ENCODE results near the gene ZFAND4.
"Not testable (repeated sequence)": the region's sequence is repeated elsewhere in the genome, so short reads cannot be mapped to it uniquely, and the experiment has no call there.

The ZFAND4 gene

DNA sequence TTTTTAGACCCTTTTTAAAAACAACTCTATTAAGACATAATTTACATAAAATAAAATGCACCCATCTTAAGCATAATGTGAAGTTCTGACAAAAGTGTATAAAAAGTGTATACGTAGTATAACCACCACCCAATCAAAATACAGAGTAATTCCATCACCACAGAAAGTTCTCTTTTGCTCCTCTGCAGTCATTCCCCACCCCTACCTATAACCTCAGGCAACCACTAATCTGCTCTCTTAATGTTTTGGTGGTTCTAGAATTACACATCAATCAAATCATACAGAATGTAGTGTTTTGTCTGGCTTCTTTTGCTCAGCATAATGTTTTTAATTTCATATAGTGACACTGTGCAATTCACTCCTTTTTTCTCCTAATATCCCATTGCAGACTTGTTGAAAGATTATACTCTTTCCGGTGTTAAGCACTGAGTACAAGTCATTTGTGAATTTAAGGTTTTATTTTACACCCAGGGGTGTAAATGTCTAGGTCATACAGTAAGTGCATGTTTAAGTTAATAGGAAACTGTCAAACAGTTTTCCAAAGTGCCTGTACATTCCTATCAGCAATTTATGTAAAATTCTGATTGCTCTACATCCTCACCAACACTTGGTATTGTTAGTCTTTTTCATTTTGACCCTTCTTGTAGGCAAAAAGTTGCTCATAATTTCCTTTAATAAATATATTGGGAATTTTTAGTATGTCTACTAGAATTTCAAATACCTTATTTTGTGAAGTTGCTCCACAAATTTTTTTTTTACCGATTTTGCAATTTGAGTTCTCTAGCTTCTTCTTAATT lies 86.3 kb downstream of the ZFAND4 start:
- DNase-seq: no peak

DNA sequence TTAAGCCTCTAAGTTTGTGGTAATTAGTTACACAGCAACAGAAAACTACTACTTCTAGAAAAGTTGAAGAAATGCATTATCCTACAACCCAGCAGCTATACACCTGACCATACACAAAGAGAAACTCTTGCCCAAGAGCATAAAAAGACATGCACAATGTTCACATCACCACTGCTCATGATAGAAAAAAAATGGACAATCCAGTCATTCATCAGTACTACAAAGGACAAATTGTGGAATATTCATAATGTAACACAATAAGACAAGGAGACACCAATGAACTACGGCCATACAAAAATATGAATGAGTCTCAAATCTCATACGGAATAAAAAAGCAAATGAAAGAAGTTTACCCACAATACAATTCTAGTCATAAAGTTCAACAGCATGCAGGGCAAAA lies 87.4 kb downstream of the ZFAND4 start:
- DNase-seq: no peak

DNA sequence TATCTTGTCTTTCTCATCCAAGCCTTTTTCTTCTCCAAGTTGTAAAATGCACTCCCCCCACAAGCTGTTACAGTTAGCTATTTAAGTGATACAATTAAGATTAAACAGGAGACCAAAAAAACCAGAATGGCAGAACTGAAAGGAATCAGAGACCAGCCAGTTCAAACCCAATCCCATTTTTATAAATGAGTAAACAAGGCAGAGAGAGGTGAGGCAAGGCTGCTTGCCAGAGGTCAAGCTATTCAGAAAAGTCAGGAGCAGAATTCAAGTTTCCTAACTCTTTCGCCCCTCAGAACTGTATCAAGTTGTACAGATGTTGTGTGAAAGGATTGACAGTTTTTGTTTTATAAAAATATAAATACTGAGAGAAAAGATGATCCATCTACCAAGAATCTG lies 90.2 kb downstream of the ZFAND4 start:
- no peak for DNase-seq

DNA sequence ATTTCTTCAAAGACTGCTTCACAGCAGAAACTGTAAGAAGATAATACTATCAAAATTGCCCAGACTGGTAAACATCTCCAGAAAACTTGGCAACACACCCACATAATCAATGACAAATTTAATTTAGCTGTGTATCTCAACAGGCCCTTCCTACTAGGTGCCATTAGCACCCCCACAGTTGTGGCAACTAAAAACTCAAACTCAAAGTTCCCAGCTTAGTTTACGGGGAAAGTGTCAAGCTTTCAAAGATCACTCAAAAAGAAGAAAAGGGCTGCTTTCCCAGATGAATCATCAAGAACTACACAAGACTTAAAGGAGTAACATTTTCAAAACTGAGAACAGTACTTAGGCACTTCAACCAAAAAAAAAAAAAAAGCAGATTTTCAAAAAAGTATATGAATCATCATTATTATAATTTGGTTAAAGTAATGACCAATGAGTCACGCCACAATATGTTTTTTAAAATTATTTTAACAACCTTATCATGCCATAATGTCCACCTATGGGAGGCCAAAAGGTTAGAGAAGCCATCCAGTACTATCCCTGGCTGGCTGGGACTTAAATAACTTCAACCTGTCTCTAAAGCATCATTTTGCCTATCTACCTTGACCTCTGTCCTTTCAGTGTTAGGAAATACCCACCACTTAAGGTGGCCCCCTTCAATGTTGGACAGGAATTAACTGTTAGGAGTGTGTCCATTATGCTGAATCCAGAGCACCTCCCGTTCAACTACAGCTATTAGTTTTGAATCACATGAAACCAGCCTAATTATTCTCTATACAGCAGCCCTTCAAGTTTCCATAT lies 90.8 kb downstream of the ZFAND4 start:
- peak; percentile 42 for DNase-seq

DNA sequence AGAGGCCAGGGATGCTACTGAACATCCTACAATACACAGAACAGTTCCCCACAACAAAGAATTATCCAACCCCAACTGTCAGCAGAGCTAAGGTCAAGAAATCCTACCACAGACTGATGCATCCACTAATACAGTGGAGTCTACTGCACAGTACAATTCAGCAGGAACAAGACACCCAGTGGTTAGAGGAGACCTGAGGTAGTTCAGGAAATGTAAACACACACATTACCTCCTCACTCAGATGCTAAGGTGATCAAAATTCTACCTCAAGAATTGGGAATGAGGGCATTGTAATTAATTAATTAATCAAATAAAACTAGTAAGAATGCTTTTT lies 91.4 kb downstream of the ZFAND4 start:
- no peak for DNase-seq

DNA sequence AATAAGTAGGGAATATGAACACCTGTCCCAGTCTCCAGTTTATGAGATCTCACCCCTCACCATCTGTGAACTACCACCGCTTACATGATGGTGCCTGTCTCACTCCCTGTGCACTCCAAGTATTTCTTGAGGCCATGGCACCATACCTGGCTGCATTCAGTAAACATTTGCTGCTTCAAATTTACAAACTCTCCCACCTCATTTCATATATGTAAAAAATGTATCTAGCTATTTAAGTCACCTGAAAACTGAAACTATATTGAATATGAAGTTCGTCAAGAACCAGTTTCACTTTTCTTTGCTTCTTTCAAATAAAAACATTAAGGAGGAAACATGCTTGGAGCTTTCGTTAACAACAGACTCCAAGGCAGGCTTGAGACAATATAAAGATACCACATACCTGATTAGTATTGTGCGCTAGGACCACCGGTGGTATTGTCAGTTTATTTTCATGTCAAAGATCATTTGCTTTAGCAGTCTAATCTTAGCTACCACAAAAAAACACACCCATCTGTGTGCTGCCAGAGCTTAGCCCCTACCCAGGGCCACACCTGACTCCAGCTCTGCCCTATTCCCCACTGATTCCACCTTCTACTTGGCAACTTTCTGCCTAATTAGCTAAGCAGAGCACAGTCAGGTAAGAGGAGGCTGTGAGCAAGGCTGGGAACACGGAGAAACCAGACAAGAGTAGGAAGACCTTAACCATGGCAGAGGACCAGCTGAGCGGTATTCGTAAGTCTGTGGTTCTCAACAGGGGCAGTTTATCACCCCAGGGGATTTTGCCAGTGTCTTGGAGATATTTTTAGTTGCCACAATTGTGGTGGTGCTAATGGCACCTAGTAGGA lies 92.0 kb downstream of the ZFAND4 start:
- DNase-seq: no peak

DNA sequence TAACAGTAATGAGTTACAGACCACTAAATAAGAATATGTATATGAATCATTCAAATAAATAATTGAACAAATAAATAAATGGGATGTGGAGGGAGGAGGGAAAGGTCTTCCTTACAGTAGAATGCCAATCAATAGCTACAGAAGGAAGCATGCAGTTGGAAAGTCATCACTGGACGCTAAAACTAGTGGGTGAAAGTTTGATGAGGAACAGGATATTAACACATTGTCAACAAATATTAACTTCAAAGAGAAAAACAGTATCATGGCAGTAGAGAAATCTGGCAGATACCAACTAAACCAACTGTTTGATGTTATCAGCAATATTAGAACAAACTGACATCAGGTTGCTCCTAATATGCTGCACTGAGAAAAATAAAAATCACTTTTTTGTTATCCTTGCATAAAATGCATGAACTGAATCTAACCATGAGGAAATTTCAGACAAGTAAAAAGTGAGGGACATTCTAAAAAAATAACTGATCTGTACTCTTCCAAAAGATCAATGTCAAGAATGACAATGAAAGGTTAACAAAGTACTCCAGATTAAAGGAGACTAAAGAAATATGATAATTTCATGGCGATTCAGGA lies 94.1 kb downstream of the ZFAND4 start:
- no peak for DNase-seq

DNA sequence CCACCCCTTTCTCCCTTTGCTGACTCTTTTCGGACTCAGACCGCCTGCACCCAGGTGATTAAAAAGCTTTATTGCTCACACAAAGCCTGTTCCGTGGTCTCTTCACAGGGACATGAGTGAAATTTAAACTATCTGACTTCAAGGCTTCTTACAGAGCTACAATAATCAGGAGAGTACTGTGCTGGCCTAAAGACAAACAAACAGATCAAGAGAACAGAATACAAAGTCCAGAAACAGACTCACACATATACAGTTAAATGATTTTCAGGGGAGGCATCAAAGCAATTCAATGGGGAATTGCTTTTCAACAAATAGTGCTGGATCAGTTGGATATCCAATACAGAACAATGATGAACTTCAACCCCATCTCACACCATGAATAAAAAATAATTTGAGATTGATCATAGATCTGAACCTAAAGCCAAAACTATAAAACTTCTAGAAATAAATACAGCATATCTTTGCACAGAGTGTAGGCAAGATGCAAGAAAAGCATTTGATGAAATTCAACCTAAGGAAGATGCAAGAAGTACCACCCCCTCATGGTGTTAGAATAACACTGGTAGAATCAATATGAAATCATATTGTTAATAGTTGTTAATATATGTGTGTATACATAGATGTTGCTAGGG lies 96.5 kb downstream of the ZFAND4 start:
- no peak for DNase-seq

DNA sequence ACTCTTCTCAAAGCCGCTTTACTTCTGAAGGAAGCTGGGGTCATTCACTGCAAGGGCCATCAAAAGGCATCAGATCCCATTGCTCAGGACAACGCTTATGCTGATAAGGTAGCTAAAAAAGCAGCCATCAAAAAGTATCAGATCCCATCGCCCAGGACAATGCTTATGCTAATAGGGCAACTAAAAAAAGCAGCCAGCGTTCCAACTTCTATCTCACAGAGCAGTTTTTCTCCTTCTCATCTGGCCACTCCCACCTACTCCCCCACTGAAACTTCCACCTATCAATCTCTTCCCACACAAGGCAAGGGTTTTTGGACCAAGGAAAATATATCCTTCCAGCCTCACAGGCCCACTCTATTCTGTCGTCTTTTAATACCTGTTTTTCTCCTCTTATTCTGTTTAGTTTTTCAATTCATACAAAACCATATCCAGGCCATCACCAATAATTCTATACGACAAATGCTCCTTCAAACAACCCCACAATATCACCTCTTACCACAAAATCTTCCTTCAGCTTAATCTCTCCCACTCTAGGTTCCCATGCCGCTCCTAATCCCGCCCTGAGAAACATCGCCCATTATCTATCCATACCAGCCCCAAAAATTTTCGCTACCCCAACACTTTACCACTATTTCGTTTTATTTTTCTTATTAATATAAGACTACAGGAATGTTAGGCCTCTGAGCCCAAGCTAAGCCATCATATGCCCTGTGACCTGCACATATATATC lies 97.4 kb downstream of the ZFAND4 start:
- not testable (repeated sequence) for DNase-seq

DNA sequence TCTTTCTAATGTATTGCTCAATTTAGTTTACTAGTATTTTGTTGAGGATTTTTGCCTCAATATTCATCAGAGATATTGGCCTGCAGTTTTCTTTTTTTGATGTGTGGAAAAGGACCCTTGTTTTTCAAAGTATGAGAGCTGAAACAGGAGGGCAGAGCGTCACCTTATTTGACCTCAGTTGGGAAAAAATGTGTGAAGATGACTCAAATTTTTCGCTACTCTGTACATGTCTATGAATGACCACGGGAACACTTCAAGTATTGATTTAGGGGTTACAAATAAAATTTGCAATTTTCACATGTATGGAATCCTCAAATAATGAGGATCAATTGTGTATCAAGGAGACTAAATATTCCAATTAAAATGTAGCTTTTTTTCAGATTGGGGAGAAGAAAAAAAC lies 103.1 kb downstream of the ZFAND4 start:
- no peak for DNase-seq

DNA sequence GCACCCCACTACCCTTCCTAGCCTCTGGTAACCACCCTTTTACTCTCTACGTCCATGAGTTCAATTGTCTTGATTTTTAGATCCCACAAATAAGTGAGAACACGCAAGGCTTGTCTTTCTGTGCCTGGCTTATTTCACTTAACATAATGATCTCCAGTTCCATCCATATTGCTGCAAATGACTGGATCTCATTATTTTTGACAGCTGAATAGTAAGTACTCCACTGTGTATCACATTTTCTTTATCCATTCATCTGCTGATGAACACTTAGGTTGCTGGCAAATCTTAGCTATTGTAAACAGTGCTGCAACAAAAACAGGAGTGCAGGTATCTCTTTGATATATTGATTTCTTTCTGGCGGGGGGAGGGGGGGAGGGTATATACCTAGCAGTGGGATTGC lies 106.2 kb downstream of the ZFAND4 start:
- no peak for DNase-seq

All from HCEC 1CT (cell line).